Bone marrow (tissue), 2 donors: ENCODE data around the gene ETNK2.
"Not testable (repeated sequence)": the region's sequence is repeated elsewhere in the genome, so short reads cannot be mapped to it uniquely, and the experiment has no call there.

ENCODE experiments used
- DNase-seq, 2 donors: peaks; one replicate each; lab custom pipeline; 2025; lab: John Stamatoyannopoulos, UW

The ETNK2 gene

GRCh38 chr1:204098683-204099082 is 53.2 kb downstream of the ETNK2 start:
- no peak for DNase-seq

GRCh38 chr1:204096931-204097330 is 54.9 kb downstream of the ETNK2 start:
- DNase-seq, result no peak

- no peak for DNase-seq
These were observed 56.8 kb downstream of the ETNK2 start for GRCh38 chr1:204094856-204095634.

- DNase-seq, result no peak
These were observed 57.5 kb downstream of the ETNK2 start for GRCh38 chr1:204094313-204094729.

- DNase-seq, result no peak
These were observed 58.1 kb downstream of the ETNK2 start for GRCh38 chr1:204093781-204094180.

- no peak for DNase-seq
These were observed 58.5 kb downstream of the ETNK2 start for GRCh38 chr1:204093421-204093717.

- no peak for DNase-seq
These were observed 59.0 kb downstream of the ETNK2 start for GRCh38 chr1:204092632-204093420.

GRCh38 chr1:204091787-204092312 is 60.0 kb downstream of the ETNK2 start:
- no peak for DNase-seq

- DNase-seq, result no peak
These were observed 60.8 kb downstream of the ETNK2 start for GRCh38 chr1:204091066-204091465.

GRCh38 chr1:204090132-204090531 is 61.7 kb downstream of the ETNK2 start:
- DNase-seq, result not testable (repeated sequence)

GRCh38 chr1:204089044-204089751 is 62.6 kb downstream of the ETNK2 start:
- no peak for DNase-seq

GRCh38 chr1:204088596-204088995 is 63.2 kb downstream of the ETNK2 start:
- no peak for DNase-seq

- DNase-seq, result no peak
These were observed 63.8 kb downstream of the ETNK2 start for GRCh38 chr1:204087893-204088528.

GRCh38 chr1:204087181-204087892 is 64.5 kb downstream of the ETNK2 start:
- no peak for DNase-seq

- no peak for DNase-seq
These were observed 66.0 kb downstream of the ETNK2 start for GRCh38 chr1:204085876-204086275.

GRCh38 chr1:204084247-204084772 is 67.5 kb downstream of the ETNK2 start:
- no peak for DNase-seq

- DNase-seq, result no peak
These were observed 68.4 kb downstream of the ETNK2 start for GRCh38 chr1:204083491-204083890.

GRCh38 chr1:204081791-204082513 is 69.9 kb downstream of the ETNK2 start:
- DNase-seq, result no peak

- DNase-seq, result no peak
These were observed 70.6 kb downstream of the ETNK2 start for GRCh38 chr1:204081164-204081790.
